ENCODE data around the gene PPP6R3.
"Not testable (repeated sequence)": the region's sequence is repeated elsewhere in the genome, so short reads cannot be mapped to it uniquely, and the experiment has no call there.

The PPP6R3 gene

GRCh38 chr11:68459886-68460740 lies 439 bp upstream of the PPP6R3 start:
- peak; percentile 99 to 100 (median 100) for DNase-seq

DNA sequence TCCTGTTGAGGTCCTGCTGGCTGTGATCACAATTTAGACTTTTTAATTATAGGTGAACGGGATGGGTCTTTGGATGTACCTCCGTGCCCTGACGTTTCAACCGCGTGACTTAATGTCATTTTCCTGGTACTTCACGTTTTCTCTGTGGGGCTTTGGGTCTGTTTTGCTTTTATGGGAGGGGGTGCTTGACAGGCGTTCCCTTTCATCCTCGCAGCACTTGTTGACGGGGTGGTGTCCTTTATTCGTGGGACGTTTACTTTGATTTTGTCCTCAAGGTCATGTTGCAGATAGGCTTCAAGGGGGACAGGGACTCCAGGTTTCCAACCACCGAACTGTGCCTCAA lies 994 bp downstream of the PPP6R3 start:
- peak in 1 of 3 experiments; percentile 50 for DNase-seq

- DNase-seq, result no peak
Measured at GRCh38 chr11:68463714-68464113, 3.2 kb downstream of the PPP6R3 start.

DNA sequence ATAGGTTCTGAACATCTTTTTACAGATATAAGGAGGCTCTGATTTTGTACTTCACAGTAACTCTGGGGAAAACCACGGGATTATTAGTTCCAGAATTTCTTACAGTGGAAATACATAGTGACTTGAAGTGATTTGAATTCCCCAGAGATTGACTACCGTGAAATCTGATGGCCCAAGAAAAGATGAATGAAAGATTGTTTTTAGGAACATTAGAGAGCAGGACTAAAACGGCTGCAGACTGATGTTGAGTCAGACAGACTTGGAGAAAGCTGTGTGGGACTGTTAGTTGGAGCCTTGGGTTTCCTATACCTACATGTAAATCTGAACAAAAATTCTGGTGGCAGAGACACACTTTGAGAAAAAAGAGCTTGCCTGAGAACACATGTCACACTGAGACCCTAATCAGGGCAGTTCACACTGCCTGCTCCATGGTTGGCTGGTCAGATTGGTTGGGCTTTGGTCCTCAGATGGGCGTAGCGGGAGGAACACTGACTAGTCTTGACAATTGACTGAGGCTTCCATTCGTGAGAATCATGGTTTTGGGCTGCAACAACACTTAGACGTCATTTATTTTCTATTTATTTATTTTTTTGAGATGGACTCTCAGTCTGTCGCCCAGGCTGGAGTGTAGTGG lies 6.8 kb downstream of the PPP6R3 start:
- DNase-seq, result no peak

DNA sequence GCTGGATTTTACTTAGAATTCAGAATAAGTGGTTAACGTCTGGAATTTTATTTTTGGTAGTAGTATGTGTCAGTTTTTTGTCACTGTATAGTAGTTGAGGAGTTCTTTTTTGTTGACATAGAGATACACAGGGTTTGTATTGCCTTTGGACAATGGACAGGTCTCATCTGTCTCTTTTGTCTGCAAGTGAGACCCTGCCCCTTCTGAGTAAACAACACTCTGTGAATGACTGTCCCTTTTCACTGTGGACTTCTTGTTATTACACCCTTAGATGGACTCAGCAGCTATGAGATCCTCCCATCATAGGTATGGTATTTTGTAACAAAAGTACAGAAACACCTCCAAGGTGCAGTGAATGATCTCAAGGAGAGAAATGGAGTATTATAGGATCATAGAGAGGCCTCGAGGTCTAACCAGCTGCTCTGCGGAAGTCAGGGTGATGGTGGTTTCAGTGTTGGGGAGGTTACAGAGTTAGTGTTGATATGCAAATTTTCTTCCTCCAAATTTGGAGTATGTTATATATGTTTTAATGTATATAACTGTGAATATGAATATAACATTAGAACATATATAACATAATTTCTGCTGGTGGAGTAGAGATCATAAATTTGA lies 7.8 kb downstream of the PPP6R3 start:
- no peak for DNase-seq

GRCh38 chr11:68469122-68469521 lies 8.6 kb downstream of the PPP6R3 start:
- no peak for DNase-seq

DNA sequence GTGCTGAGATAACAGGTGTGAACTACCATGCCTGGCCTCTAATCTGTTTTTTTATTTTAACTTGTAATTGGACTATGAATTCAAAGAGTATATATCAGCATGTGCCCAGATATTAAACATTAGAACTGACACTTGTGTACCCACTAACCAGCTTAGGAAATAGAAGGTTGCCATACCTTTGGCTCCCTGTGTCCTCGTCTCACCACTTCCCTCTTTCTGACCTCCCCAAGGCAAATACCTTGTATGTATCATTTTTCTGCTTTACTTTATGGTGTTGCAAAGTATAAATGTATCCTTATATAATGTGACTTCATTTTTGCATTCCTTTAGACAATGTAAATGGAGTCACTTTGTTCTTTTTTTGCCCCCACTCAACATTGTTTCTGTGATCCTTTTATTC lies 9.1 kb downstream of the PPP6R3 start:
- DNase-seq, result no peak

- DNase-seq, result peak in 1 of 3 experiments; percentile 4
Measured at GRCh38 chr11:68470304-68470811, 9.8 kb downstream of the PPP6R3 start.

GRCh38 chr11:68471360-68472340 lies 11.1 kb downstream of the PPP6R3 start:
- no peak for DNase-seq

DNA sequence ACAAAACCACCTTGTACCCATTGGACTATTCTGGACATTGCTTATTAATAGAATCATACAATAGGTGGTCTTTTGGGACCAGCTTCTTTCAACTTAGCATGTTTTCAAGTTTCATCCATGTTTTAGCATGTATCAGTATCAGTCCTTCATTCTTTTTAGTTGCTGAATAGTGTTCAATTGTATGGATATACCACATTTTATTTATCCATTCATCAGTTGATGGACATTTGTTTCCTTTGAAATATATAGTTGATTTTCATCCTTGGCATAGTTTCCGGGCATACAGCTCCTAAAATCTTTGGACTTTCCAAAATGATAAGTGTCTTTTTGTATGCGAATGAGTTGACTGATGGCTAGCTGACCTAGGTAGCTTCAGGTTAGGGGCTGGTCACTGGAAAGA lies 12.2 kb downstream of the PPP6R3 start:
- no peak for DNase-seq

GRCh38 chr11:68473693-68474092 lies 13.1 kb downstream of the PPP6R3 start:
- DNase-seq, result no peak

- DNase-seq, result not testable (repeated sequence)
Measured at GRCh38 chr11:68475626-68476025, 15.1 kb downstream of the PPP6R3 start.

GRCh38 chr11:68479390-68479789 lies 18.8 kb downstream of the PPP6R3 start:
- DNase-seq, result no peak

DNA sequence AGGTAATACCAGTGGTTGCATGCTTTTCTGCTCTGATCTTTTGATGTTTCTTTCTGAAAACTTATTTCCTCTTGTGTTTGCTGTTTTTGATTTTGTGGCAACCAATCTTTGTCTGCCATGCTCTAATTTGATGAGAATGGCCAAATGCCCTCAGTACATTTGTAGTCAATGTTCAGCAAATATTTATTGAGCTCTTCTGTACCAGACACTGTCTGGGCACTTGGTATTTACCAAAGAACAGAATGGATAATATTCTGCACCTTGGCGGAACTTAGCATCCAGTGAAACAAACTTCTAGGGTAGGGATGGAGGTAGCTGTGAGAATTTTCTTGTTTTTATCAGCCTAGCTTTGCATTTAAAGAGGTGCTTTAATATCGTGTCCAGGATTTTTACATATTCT lies 19.6 kb downstream of the PPP6R3 start:
- DNase-seq, result no peak

GRCh38 chr11:68480852-68481510 lies 20.4 kb downstream of the PPP6R3 start:
- DNase-seq, result no peak

DNA sequence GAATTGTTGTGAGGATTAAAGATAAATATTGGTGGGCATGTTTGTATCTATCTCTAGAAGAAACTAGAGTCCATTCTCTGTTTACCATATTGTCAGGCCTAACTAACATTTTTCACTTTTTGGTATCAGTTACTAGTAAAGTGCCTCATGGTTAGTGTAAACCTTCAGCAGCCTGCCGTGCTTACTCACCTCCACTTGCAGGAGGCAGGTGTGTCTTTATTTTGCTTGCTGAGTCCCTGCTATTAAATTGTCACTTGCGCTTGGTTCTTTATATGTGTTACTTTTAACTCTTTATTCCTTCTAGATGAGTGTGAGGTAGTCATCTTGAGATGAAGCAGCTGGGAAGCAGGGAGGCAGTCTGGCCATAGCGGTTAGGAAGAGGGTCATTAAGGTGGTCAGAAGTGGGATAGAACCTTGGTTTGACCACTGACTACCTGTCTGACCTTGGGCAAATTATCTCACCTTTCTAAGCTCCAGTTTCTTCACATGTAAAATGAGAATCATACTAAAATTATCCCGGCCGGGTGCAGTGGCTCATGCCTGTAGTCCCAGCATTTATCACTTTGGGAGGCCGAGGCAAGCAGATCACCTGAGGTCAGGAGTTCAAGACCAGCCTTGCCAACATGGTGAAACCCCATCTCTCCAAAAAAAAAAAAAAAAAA lies 21.2 kb downstream of the PPP6R3 start:
- DNase-seq, result peak in 1 of 3 experiments; percentile 36

- DNase-seq, result no peak
Measured at GRCh38 chr11:68488623-68489022, 28.1 kb downstream of the PPP6R3 start.

DNA sequence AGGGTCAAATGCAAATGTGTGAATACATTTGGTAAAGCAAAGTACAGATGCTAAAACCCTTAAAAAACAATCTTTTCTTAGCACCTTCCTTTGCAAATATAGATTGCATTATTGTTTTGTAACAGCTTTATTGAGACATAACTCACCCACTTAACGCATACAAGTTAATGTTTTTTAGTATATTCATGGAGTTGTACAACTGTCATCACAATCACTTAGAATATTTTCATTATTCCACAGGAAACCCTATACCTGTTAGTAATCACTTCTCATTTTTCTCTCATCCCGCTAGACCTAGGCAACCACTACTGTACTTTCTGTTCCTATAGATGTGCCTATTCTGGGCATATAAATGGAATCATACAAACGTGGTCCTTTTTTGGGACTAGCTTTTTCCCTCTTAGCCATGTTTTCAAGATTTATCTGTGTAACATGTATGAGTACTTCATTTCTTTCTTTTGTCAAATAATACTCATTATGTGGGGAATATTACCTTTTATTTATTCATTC lies 34.7 kb downstream of the PPP6R3 start:
- DNase-seq, result no peak

DNA sequence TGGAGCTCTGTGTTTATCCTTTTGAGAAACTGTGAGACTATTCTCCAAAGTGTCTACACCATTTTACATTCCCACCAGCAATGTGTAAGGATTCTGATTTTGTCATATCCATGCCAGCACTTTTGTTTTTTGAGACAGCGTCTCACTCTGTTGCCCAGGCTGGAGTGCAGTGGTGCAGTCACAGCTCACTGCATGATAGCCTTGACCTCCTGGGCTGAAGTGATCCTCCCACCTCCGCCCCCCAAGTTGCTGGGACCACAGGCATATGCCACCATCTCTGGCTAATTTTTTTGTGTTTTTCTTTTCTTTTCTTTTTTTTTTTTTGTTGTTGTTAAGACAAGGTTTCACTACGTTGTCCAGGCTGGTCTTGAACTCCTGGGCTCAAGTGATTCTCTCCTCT lies 35.3 kb downstream of the PPP6R3 start:
- DNase-seq, result no peak

GRCh38 chr11:68497761-68498160 lies 37.2 kb downstream of the PPP6R3 start:
- DNase-seq, result no peak

- DNase-seq, result no peak
Measured at GRCh38 chr11:68498321-68498720, 37.8 kb downstream of the PPP6R3 start.

Data from NCI-H1417 (cell line).